GM04503 (cell line): ENCODE data around the gene HAUS7.

Experiments used
- DNase-seq: peaks from one replicate; pipeline ENCODE4 v3.0.0-alpha.2; 2012; ENCODE audit warnings: low read depth

The HAUS7 gene

DNA sequence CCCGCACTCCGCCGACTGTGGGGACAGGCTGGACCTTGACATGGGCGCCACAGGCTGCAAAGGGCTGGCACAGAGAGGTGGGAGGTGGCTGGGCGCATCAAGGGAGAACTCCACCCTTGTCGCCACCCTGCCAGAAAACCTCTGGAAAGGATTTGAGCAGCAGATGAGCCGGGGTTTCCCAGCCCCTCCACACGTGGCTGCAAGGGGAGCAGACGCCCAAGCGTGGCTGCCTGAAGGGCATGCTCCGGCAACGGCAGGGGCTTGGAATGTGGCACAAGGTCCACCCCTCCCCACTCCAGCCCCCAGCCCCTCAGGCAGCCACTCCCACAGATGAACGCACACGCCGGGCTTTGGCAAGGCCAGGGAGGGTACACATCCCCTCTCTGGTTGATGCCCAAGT lies 29.0 kb upstream of the HAUS7 start:
- DNase-seq: no peak

DNA sequence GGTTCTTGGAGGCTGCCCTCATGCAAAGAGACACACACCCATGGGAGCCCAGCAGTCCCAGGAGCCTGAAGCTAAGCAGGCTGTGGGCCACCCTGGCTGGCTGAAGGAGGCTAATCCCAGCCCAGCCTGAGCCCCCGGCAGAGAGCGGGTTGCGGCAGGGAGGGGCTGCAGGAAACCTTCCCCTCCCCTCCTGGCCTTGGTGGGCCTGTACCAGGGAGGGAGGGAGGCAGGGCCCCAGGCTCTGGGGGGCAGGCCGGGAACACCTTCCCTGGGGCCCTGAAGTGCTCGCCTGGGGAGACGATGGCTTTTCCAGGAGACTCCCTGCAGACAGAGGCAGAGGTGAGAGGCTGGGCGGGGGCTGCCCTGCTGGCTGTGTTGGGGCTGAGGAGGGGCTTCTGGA lies 28.1 kb upstream of the HAUS7 start:
- DNase-seq: no peak

GRCh38 chrX:153496590-153496959 lies 26.2 kb upstream of the HAUS7 start:
- DNase-seq: no peak

DNA sequence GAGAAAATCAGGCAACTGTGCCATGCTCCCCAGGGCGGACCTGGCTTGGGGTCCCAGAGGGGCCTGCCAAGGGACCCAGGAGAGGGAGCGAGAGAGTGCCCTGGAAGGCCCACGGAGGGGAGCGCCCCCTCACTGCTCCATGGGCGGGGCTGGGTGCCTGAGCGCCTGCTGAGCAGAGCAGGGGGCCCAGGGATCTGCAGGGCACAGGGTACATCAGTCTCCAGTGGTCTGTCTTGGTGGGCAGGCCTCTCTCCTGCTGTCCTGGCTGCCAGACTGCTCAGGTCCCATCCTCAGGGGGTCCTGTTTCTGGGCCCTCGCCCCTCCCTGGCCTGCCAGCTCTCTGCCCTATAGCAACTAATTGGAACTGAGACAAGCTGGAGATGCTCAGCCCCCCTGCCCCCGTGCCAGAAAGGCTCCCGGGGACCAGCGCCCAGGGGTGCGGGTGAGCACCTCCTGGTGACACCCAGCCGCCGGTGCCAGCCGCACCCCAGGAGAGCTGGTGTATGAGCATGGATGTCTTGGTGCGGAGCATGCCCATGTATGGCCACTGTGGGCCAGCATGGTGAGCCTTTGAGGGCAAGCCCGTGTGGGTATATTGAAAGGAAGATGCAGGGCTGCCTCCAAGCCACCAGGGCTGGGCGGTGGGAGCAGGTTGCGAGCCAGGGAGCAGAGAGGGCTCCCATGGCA lies 25.7 kb upstream of the HAUS7 start:
- no peak for DNase-seq

DNA sequence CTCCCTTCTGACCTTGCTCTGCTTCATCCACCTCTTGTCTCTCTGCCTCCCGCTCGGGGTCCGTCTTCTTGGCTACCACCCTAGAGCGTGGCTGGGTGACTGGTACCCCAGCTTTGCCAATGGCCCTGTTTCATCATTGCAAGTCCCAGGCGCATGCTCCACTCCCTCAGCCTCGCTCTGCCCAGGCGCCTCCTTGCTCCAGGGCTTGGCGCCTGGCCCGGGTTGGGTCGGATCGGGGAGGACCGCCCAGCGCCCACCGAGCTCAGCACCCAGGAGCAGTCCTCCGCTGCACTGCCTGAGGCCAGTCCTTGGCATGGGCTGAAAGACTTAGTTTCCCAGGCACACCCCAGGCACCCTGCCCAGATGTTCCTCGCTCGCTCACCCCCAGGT lies 25.0 kb upstream of the HAUS7 start:
- no peak for DNase-seq

DNA sequence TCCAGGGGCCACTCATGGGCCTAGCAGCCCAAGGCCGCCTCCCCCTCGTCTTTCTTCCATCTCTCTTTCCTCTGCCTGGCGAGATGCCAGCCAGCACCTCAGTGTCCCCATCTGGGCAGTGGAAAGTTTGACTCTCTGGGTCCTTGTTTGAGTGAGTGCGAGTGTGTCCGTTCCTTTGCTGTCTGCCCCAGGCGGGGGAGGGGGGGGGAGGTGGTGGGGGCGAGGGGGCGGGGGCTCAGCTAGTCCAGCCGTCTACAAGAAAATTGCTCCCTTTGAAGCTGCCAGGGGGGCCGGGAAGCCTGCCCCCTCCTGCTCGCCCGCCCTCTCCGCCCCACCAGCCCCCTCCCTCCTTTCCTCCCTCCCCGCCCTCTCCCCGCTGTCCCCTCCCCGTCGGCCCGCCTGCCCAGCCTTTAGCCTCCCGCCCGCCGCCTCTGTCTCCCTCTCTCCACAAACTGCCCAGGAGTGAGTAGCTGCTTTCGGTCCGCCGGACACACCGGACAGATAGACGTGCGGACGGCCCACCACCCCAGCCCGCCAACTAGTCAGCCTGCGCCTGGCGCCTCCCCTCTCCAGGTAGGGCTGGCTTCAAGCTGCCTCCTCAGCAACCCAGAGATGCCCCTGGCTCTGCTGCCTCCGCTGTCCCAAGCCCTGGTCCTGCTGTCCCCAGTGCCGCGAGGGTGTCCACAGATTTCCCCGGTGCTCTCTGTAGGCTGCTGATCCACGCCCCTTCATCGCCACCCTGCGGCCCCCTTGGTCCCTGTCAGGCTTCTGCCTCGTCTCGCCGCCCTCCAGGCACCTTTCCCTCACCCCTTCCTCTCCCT lies 24.4 kb upstream of the HAUS7 start, which contains the start of gene BGN:
Gene BGN, plus strand, starts transcription at position 440 of the 821 bp plus-strand sequence. CDS start 9,652 bp downstream, outside the sequence.
- no peak for DNase-seq

- DNase-seq: no peak
These were observed 23.7 kb upstream of the HAUS7 start for GRCh38 chrX:153494061-153494460.

- DNase-seq: no peak
These were observed 22.7 kb upstream of the HAUS7 start for GRCh38 chrX:153493085-153493484.

DNA sequence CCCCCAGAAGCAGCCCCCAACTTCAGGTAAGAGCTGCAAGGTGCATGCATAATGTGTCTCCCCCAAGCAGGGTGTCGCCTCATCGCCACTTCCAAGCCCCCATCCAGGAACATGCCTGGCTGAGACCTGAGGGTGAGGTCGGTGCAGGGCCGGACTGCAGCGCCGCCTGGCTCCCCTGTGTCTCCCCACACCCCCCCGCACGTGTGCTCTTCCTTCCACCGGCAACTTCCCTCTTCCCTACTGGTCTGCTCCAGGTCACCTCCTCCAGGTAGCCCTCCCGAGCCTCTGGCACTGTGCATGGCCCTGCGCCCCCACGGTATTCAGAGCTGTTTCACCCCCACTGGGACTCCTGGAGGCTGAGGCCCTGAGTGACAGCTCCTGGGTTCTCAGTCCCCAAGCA lies 22.2 kb upstream of the HAUS7 start:
- DNase-seq: no peak

GRCh38 chrX:153491918-153492317 lies 21.5 kb upstream of the HAUS7 start:
- no peak for DNase-seq

DNA sequence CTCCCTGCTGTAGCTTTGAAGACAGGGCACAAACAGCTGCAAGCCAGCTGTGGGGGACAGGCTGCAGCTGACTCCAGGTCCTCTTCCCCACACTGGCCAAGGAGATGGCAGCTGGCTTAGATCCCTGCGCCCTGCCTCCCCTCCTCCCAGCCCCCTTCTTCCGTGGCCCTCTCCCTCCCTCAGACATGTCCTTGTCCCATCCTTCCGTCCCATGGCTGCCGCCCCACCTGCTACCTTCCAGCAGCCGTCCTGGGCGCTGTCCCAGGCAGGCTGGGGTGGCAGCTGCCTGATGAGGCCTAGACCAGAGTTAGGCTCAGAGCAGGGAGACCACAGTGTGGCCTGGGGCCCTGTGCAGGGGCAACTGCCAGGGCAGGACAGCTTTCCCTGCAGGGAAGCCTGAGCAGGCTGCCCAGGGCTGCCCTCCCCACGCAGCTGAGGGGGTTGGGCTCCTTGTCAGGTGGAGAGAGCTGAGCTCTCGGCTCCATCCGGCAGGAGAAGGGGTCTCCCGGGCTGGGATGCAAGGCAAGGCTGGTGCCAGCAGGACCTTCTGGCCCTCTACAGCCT lies 21.1 kb upstream of the HAUS7 start:
- DNase-seq: no peak

DNA sequence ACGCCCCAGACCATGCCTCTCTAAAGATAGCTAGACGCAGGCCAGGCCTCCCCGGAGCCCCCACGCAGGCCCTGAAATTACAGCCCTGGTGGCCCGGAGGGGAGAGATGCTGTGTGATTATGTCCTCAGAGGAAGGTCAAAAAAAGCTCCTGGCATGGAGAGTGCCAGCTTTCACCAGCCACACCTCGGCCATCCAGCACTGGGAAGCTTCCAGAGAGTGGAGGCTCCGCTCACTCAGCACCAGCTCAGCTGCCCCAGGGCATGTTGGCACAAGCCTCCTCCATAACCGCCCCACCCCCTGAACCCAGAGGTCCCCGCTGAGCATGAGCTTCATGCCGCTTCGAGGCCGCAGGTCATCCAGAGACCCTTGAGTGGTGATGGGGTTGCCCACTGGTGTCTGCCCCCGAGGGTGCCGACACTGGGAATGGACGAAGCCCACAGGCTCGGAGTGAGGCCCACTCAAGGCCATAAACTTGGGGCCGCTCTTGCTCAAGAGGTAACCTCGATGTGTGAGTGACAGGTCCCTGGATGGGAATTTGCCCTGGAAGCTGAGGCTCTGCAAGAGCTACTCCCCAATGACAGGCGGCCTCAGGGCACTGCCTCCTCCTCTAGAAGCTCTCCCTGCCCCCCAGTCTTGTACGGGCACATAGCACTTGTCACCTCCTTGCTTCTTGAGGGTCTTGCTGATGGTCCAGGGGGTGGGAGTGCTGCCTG lies 20.0 kb upstream of the HAUS7 start:
- no peak for DNase-seq

DNA sequence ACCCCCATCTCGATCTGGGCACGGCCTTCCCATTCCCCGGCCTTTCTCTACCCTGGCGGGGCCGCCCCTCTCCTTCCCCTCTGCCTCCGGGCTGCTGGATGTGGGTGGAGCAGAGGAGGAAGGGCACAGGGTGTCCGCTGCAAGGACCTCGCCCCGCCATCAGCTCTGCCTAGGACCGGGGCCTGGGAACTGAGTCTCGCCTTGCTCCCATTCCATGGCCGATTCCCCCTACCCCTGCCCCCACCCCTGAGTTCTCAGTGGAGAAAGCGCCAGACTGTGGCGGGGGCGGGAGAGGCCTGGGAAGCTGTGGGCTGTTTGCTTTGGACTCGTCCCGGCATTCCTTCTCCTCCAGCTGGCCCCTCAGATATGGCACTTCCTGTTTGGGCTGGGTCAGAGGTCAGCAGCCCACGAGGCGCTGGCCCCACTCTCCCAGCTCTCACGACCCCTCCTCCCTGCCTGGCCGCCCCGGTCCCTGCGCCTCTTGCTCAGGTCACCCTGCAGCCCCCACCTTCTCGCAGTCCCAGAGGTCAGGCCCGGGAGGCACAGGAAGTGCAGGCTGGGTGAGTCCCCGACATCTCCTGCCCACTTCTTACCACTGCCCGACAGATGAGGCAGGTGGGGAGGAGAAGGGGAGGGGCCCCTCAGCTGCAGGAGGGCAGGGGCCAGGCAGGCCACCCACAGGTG lies 18.0 kb upstream of the HAUS7 start:
- no peak for DNase-seq

DNA sequence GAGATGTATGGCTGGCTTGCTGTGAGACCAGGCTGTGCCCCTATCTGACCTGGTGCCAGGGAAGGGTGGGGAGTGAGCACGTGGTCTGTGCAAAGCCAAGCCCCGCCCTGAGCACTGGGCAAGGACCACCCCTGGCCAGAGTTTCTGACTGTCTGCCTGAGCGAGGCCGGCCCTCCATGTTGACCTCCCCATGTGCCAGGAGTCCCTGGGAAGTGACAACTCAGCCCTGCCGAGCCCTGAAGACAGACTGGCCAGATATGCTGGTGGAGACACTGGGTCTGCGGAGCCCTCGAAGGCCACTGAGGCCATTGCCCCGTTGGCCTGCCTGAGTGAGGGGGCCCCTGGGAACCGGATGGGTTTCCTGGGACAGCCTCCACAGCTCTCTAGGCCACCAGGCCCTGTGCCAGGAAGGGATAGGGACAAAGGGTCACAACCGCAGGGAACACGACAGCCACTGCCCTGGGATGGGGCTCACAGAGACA lies 17.3 kb upstream of the HAUS7 start:
- no peak for DNase-seq

DNA sequence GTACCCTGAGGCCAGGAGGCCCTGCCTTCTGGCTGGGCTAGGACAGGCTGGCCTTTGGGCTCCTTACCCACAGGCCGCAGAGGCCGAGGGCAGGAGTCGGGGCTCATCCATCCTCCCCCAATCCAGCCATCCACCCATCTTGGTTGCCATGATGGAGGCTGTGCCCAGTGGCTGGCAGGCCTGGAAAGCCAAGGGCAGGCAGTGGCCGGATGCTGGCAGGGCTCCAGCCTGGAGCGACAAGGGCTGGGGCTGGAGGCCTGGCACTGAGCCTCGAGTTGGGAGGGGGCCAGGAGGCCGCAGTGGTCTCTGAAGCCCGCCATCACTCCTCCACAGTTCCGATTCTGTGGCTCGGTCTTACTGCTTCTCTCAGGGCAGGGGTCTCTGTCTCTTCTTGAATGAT lies 15.8 kb upstream of the HAUS7 start:
- no peak for DNase-seq

GRCh38 chrX:153485396-153486080 lies 15.2 kb upstream of the HAUS7 start:
- no peak for DNase-seq

DNA sequence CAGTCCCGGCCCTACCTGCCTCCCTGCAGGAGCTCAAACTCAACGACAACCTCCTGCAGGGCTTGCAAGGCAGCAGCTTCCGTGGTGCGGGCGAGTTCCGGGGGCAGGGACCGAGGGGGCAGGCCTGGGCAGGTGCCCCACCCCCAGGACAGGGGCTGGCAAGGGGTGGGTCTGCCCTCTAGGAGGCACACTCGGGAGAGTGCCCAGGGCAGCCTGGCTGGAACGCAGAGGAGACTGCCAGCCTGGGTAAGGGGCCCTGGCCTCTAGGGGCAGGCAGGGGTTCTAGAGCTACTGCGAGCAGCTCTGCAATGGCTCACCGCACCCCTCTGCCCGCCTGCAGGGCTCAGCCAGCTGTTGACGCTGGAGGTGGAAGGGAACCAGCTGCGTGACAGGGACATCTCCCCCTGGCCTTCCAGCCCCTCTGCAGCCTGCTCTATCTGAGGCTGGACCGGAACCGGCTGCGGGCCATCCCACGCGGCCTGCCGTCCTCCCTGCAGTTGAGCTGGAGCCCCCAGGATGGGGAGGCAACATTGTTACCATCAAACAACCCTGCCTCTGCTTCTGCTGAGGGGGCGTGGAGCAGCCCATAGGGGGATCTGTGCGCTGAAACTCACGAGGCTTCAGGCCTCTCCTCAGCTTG lies 12.1 kb upstream of the HAUS7 start:
- no peak for DNase-seq

- no peak for DNase-seq
These were observed 10.7 kb upstream of the HAUS7 start for GRCh38 chrX:153481043-153481442.

GRCh38 chrX:153478746-153479145 lies 8.4 kb upstream of the HAUS7 start:
- no peak for DNase-seq

DNA sequence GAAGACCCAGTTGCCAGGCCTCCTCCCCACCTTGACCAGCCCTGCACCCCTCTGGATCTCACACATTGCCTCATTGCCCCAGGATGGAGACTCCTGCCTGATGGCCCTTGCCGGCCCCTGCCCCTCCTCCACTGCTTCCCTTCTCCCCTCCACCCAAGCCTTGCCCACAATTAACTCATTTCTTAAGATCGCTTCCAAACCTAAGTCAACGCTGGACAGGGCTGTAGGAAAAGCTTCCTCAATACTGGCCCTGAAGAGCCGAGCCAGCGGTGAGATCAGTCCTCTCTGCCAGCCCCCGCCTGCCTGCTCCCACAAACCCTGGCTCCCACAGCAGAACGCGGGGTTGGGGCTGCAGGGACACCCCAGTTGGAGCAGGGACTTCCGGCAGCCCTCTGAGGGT lies 7.5 kb upstream of the HAUS7 start:
- no peak for DNase-seq

- no peak for DNase-seq
These were observed 7.0 kb upstream of the HAUS7 start for GRCh38 chrX:153477364-153477857.
